HL-60 (cell line): ENCODE data around the gene NUP93.

Experiments
- DNase-seq, 2 experiments: peaks; one replicate each; pipeline ENCODE4 v3.0.0-alpha.2; 2010 to 2020; ENCODE audit warnings: low read depth in 1 of 2, low spot score in 1 of 2
- H3K27ac ChIP-seq: fragments of 250-450 bp; sonication (Bioruptor Pico); replicated peaks from 2 replicates; pipeline ENCODE4 v1.5.1; 2020; ENCODE audit warnings: mild to moderate bottlenecking, moderate library complexity
- H3K27me3 ChIP-seq: fragments of 250-450 bp; sonication (Bioruptor Pico); 2 replicates; pipeline ENCODE4 v1.5.1; 2021; ENCODE audit warnings: mild to moderate bottlenecking, moderate library complexity; ENCODE audit not compliant: insufficient read depth, poor library complexity, severe bottlenecking
- H3K4me3 ChIP-seq: replicated peaks from 2 replicates; pipeline ENCODE4 v1.5.1; 2011; ENCODE audit warnings: mild to moderate bottlenecking, control low read depth, low read length; ENCODE audit not compliant: insufficient read depth
- CTCF ChIP-seq: IDR thresholded peaks from one replicate; pipeline ENCODE4 v1.5.1; 2011; ENCODE audit warnings: low read length, control low read depth, inconsistent platforms; ENCODE audit not compliant: insufficient read depth
- GABPA ChIP-seq: IDR thresholded peaks from 2 replicates; pipeline ENCODE4 v1.6.1; 2012; ENCODE audit warnings: low read depth
- POLR2AphosphoS5 ChIP-seq: IDR thresholded peaks from 2 replicates; pipeline ENCODE4 v1.6.1; 2012; ENCODE audit warnings: low read depth
- REST ChIP-seq: IDR thresholded peaks from 2 replicates; pipeline ENCODE4 v1.6.1; 2012; ENCODE audit warnings: low read depth; ENCODE audit not compliant: insufficient replicate concordance
- SPI1 ChIP-seq: IDR thresholded peaks from 2 replicates; pipeline ENCODE4 v1.6.1; 2012; ENCODE audit warnings: low read depth, mild to moderate bottlenecking, borderline replicate concordance
- long read RNA-seq: library from polyadenylated mRNA; unstranded; transcript quantifications from one replicate; pipeline ENCODE4 v2.0.0, GENCODE V29; 2020

The NUP93 gene
- long read RNA-seq, transcript NUP93-201 (22 exons, 2,741 nt) = major isoform, 1,106 of 1,280 reads
- long read RNA-seq, partial matches to known transcripts = 57 of 1,280 reads
- long read RNA-seq, other reads (novel, unspliced or antisense) = 116 of 1,280 reads

- H3K27me3 ChIP-seq = no peaks in the 10 kb centered on the region
- TF ChIP-seq POLR2AphosphoS5 = peak; percentile 94
- no peak for TF ChIP-seq SPI1
- TF ChIP-seq REST = no peak
- DNase-seq = peak; percentile 86 to 93
- H3K27ac ChIP-seq = peak within 1 kb of the TSS; percentile 88
- H3K4me3 ChIP-seq = peak within 1 kb of the TSS; percentile 100
Measured at GRCh38 chr16:56729735-56730662, at the start of gene NUP93. TSS of gene NUP93 (plus strand) at chr16:56730129. CDS start at chr16:56748248, 18,119 bp downstream.

GRCh38 chr16:56681939-56682702 is 47.8 kb upstream of the NUP93 start, which contains the start of gene MT1X:
TSS of gene MT1X (plus strand) at chr16:56682470. CDS start at chr16:56682541, 71 bp downstream.
- peak within 1 kb of the TSS; percentile 55 for H3K4me3 ChIP-seq
- peak; percentile 81 to 88 for DNase-seq
- no peaks in the 10 kb centered on the region for H3K27me3 ChIP-seq
- no peak for TF ChIP-seq SPI1
- peak; percentile 50 for TF ChIP-seq REST
- TF ChIP-seq POLR2AphosphoS5 = peak; percentile 70
- TF ChIP-seq CTCF = no peak
- no peak for TF ChIP-seq GABPA
- H3K27ac ChIP-seq = peak within 1 kb of the TSS; percentile 52

- Histone ChIP-seq H3K27me3 (no peaks in the 10 kb centered on the region), H3K4me3 (peak overlapping the region; percentile 55), H3K27ac (peak overlapping the region; percentile 52)
- no peak for DNase-seq
- TF ChIP-seq GABPA = no peak
- no peak for TF ChIP-seq POLR2AphosphoS5
- no peak for TF ChIP-seq SPI1
- TF ChIP-seq REST = no peak
- TF ChIP-seq CTCF = no peak
Measured at GRCh38 chr16:56682703-56683397, 47.1 kb upstream of the NUP93 start.
